Smooth muscle cell of the brain vasculature (primary cell): Measurements from ENCODE around the gene BRCA2.
"Not testable (repeated sequence)": the region's sequence is repeated elsewhere in the genome, so short reads cannot be mapped to it uniquely, and the experiment has no call there.

Source experiments
- DNase-seq: peaks from one replicate; pipeline ENCODE4 v3.0.0-alpha.2; 2012; ENCODE audit warnings: low read depth, low spot score

Gene BRCA2

DNA sequence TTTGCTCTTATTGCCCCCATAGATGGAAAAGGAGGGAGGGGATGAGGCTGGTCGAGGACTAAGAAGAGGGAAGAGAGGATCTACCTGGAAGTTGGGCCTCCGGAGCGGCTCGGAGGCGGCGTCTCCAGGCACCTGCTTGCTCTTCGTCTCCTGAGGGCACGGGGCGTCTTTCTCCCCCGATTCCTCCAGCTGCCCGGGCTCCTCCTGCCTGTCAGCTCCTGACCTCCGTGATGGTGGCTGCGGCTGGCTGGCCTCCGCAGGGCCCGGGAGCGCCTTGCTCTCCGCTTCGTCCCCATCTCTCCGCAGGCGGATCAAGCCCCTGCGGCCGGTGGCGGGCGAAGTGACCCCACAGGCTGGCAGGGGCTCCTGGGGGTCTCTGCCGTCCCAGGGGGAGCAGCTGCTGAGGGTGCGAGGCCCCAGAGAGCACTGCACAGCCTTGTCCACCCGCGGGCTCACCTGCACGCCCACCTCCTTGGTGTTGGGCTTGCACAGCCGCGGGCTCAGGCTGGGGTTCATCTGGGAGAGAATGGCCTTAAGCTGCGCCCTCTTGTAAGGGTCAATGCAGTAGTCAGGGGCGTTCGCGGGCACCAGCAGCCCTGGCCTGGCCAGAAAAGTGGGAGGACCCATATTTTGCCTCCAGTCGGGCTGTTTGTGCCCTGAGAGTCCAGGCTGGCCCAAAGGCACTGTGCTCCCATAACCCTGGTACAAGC lies 4.0 kb upstream of the BRCA2 start:
- DNase-seq, result no peak

DNA sequence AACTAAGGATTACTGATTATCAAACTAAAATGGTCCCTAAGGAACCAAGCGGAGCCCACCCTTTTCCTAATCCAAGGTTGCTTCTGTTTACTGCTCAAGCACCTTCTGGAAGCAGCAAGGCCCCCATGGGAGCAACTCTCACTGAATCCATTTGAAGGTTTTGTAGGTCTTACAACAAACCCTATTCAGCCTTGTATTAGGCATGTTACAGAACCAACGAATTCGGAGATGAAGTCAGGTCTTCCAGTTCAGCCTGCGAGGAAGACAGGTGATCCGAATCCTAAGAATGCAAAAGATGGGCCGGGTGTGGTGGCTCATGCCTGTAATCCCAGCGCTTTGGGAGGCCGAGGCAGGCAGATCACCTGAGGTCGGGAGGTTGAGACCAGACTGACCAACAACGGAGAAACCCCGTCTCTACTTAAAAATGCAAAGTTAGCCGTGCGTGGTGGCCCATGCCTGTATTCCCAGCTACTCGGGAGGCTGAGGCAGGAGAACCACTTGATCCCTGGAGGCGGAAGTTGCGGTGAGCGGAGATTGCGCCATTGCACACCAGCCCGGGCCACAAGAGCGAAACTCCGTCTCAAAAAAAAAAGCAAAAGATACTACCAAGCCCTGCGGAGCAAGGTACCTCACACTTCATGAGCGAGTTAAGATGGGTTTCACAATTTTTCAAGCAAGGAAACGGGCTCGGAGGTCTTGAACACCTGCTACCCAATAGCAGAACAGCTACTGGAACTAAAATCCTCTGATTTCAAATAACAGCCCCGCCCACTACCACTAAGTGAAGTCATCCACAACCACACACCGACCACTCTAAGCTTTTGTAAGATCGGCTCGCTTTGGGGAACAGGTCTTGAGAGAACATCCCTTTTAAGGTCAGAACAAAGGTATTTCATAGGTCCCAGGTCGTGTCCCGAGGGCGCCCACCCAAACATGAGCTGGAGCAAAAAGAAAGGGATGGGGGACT lies 754 bp upstream of the BRCA2 start:
- DNase-seq, result no peak

DNA sequence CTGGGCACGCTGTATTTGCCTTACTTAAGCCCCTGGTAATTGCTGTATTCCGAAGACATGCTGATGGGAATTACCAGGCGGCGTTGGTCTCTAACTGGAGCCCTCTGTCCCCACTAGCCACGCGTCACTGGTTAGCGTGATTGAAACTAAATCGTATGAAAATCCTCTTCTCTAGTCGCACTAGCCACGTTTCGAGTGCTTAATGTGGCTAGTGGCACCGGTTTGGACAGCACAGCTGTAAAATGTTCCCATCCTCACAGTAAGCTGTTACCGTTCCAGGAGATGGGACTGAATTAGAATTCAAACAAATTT lies 676 bp downstream of the BRCA2 start:
- no peak for DNase-seq

DNA sequence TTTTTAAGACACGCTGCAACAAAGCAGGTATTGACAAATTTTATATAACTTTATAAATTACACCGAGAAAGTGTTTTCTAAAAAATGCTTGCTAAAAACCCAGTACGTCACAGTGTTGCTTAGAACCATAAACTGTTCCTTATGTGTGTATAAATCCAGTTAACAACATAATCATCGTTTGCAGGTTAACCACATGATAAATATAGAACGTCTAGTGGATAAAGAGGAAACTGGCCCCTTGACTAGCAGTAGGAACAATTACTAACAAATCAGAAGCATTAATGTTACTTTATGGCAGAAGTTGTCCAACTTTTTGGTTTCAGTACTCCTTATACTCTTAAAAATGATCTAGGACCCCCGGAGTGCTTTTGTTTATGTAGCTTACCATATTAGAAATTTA lies 1.2 kb downstream of the BRCA2 start:
- no peak for DNase-seq

DNA sequence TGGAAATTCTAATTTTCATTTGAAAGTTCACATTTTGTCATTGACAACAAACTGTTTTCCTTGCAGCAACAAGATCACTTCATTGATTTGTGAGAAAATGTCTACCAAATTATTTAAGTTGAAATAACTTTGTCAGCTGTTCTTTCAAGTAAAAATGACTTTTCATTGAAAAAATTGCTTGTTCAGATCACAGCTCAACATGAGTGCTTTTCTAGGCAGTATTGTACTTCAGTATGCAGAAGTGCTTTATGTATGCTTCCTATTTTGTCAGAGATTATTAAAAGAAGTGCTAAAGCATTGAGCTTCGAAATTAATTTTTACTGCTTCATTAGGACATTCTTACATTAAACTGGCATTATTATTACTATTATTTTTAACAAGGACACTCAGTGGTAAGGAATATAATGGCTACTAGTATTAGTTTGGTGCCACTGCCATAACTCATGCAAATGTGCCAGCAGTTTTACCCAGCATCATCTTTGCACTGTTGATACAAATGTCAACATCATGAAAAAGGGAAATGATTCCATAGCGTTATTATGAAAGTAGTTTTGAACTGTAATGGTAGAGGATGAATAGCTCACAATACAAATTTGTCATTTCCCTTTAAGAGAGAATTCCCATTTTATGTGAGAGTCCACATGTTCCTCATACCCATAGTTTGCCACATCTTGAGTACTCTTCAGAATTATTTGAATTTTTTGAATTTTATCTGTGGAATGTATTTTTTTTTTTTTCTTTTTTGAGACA lies 2.6 kb downstream of the BRCA2 start:
- DNase-seq, result no peak

DNA sequence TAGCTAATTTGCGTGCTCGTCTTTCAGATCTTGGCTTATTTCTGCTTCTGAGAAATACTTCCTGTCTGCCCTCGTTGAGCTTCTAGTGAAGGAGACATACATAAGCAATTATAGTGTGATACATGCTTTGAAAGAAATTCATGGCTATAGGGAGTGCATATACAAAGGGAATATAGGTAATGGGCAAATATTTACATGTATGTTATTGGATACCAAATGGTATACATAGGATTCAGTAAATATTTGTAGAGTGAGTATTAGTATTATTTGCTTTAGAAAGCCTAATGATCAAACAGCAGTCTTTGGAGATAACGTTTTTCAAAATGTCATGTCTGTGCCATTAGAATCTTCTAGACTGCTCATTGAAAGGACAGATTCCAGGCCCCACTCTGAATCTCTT lies 5.2 kb downstream of the BRCA2 start:
- no peak for DNase-seq

DNA sequence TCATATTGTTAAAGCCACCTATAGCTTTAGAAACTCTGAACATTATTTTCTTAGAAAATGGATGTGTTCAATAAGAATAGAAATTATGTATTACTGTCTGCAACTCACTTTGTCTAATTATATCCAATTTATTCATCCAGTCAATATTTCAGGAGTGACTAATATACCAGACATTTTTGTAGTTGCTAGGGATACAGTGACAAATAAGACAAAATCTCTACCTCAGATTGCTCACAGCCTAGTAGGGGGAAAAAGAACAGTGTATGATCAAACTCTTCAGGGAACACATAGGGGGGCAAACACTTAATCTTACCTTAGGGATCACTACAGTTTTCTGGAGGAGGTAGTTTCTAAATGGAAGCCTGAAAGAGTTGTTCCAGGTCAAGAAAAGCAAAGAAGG lies 8.6 kb downstream of the BRCA2 start:
- DNase-seq, result no peak

DNA sequence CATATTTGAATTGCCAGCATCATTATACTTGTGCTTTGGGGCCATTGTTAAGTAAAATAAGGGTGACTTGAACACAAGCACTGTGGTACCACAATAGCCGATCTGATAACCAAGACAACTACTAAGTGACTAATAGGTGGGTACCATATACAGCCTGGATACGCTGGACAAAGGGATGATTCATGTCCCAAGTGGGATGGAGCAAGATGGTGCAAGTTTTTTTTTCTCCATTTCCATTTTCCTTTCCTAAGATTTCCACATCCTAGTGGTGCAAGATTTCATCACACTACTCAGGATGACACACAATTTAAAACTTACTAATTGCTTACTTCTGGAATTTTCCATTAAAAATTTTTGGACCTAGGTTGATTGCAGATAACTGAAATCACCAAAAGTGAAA lies 15.1 kb downstream of the BRCA2 start:
- no peak for DNase-seq

DNA sequence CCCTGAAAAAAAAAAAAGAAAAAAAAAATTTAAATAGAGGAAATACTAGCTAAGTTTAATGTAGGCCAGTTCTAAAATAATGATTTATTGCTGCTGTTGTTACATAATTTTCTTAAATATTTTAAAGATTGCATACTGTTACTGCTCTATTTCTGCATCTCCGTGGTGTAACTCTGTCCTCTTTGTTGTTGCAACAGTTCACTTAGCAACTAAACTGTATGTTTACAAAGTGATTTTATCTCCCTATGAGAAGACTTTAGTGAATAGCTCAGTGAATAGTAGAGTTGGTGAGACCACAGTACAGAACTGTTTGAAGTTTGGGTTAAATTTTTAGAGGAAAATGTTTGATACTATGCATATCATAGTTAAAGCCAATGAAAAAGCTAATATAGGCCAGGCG lies 19.4 kb downstream of the BRCA2 start:
- DNase-seq, result no peak

DNA sequence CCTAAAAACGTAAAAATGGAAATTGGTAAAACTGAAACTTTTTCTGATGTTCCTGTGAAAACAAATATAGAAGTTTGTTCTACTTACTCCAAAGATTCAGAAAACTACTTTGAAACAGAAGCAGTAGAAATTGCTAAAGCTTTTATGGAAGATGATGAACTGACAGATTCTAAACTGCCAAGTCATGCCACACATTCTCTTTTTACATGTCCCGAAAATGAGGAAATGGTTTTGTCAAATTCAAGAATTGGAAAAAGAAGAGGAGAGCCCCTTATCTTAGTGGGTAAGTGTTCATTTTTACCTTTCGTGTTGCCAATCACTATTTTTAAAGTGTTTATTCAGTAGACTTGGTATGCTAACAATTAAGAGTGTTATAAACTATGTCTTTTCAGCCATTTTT lies 25.6 kb downstream of the BRCA2 start:
- no peak for DNase-seq

DNA sequence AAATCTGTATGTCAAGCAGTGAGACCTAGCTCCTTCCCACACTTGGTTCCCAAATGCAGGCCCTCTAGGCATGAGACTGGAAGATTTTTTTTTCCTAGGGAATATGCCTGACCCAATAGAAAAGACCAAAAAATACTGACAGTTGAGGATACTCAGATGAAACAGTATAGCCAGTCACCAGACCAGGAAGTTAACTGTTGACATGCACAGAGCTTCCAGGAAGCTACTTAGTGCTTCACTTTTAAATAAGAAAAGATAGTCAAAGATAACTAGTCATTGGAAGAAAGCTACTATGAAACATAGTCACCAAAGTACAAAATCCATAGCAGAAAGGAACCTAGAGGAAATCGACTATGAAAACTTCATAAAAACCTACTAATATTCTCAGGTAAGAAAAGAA lies 32.3 kb downstream of the BRCA2 start:
- no peak for DNase-seq

DNA sequence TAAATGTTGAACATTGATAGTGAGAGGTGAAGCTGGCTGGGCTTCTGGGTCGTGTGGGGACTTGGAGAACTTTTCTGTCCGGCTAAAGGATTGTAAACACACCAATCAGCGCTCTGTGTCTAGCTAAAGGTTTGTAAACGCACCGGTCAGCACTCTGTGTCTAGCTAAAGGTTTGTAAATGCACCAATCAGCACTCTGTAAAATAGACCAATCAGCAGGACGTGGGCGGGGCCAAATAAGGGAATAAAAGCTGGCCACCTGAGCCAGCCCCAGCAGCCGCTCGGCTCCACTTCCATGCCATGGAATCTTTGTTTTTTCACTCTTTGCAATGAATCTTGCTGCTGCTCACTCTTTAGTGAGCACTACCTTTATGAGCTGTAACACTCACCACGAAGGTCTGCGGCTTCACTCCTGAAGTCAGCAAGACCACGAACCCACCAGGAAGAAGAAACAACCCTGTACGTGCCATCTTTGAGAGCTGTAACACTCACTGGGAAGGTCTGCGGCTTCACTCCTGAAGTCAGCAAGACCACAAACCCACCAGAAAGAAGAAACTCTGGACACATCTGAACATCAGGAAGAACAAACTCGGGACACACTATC lies 35.6 kb downstream of the BRCA2 start:
- DNase-seq, result not testable (repeated sequence)

DNA sequence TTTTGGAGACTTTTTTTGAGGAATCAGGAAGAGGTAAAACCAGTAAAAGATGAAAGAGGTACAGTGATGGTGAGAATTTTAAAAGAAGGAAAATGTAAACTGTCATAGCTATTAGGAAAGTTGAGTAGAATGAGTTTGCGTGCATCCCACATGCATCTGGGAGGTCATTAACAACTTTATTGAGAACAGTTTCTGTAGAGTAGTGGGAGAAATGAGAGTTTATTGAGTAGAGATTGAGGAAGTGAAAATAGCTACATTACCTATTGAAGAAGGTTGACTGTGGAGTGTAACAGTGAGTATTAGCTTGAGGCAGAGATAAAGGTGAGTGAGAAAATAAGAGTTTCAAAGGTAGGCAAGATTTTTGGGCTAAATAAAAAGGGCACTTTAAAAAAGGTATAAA lies 38.7 kb downstream of the BRCA2 start:
- DNase-seq, result no peak

DNA sequence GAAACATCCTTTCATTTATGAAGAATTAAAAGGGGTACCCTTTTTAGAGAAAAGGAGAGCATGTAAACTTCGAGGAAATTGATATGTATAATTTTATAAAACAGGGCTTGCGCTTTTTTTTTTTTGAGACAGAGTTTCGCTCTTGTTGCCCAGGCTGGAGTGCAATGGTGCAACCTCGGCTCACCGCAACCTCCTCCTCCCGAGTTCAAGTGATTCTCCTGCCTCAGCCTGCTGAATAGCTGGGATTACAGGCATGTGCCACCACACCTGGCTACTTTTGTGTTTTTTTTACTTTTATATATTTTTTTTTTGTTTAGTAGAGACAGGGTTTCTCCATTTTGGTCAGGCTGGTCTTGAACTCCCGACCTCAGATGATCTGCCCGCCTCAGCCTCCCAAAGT lies 40.6 kb downstream of the BRCA2 start:
- not testable (repeated sequence) for DNase-seq

DNA sequence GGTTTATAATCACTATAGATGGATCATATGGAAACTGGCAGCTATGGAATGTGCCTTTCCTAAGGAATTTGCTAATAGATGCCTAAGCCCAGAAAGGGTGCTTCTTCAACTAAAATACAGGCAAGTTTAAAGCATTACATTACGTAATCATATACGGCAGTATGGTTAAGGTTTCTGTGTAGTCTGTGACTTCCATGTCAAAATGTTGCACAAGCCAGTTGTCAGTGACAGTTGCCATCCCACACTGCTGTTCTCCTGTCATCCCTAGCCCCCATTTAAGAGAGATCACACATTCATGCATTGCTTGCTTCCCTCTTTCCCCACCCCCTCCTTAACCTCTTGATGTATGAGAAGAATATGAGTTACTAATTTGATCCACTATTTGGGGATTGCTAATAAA lies 47.3 kb downstream of the BRCA2 start:
- DNase-seq, result no peak

DNA sequence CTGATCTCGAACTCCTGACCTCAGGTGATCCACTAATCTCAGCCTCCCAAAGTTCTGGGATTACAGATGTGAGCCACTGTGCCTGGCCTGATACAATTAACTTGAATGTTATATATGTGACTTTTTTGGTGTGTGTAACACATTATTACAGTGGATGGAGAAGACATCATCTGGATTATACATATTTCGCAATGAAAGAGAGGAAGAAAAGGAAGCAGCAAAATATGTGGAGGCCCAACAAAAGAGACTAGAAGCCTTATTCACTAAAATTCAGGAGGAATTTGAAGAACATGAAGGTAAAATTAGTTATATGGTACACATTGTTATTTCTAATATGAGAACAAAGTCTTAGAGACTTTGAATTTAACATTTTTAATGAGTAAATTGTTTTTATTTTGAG lies 55.5 kb downstream of the BRCA2 start:
- DNase-seq, result no peak

DNA sequence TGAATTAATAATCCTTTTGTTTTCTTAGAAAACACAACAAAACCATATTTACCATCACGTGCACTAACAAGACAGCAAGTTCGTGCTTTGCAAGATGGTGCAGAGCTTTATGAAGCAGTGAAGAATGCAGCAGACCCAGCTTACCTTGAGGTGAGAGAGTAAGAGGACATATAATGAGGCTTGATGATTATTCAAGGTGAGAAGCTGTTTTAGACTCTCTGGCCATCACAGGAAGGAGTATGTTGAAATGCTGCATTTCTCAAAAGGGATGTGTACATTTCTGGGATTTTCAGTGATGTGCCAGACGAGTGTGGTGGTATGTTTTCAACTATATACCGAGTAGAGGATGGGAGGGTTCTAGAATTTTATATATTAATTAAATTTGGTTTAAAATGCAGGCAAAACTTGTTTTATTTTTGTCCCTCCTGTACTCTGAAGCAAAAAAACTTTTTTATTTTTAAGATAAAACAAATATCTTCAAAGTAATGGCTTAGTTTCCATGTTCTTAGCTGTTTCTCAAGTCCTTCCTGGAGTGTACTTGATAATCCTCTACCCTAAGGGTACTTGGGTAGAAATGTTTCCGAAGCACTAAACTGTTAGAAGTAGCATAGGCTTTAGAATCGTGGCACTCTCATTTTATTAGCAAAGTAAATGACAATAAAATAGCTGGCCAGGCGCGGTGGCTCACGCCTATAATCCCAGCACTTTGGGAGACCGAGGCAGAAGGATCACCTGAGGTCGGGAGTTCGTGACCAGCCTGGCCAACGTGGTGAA lies 61.5 kb downstream of the BRCA2 start:
- no peak for DNase-seq

DNA sequence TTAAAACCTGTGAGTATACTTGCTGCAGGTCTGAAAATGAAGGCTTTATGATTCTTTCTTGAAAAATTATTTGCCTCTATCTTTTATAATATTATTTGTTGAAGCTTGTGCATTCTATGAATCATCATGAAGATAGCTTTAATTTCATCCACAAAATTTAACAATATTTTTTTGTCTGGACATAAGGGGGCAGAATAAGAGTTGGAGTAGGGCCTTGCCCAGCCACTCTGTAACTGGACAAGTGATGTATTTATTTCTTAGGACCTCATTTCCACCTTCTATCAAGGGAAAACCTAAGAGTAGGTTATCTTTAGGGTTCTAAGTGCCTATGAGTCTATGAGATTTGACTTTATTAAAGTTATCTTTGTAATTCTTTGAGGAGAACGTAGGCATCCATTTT lies 62.7 kb downstream of the BRCA2 start:
- DNase-seq, result no peak

DNA sequence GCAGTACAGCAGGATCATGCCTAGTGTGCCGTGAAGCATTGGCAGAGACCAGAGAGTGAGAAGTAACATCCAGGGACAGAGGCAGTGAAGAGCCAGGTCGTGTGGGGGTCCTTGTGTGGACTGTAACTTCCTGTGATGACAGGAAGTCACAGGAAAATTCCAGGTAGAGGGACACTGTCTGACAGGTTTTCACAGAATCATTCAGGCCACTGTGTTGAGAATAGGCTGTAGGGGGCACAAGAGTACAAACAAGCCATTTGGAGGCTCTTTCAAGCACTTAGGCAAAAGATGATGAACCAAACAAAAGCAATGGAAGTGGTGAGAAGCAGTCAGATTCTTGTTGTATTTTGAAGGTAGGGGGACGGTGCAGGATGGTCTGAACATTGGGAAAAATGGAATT lies 66.2 kb downstream of the BRCA2 start:
- no peak for DNase-seq

DNA sequence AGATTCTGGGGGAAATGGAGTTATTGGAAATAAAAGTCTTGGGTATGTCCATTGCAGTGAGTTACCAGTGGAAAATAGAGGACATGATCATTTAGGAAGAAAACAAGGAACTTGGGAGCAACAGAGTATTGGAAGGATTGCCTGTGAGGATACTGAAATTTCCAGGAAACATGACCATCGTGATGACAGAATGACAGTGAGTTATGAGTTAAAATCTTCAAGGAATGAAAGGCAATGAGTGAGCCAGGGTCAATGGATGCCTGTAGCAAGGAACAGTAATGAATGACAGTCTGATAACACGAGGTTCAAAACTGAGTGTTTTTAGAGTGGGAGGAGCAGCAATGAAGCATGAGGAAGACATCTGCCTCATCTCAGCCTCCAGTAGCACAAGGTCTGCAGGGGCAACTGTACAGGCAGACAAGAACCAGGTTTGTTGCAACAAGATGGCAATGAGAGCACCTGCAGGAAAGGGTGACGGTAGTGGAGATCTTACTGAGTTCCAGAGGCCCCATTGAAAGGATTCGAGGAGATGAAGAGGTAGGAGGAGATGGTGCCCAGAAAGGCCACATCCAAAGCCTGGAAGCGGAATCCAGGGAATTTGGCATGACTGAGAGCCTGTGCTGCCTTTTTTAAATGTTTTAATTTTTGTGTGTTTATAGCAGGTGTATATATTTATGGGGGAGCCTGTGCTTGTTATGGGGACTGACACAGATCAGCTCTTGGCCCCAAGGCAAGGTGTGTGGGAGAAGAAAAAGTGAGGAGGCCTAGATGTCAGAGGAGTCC lies 68.7 kb downstream of the BRCA2 start:
- DNase-seq, result no peak

DNA sequence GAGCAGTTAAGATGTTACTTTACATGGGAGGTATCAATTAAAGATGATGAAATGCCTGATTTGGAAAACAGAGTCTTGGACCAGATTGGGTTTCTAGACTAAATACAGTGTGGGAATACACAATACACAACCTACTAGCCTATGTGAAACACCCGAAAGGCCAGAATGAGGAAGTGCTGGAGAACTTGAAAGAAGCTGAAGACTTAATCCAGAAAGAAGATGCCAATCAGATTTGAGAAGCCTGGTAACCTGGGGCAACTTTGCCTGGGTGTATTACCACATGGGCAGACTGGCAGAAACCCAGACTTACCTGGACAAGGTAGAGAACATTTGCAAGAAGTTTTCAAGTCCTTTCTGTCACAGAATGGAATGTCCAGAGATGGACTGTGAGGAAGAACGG lies 69.4 kb downstream of the BRCA2 start:
- no peak for DNase-seq
